HG03280 (cell line): Measurements from ENCODE around the gene FLVCR1.

Experiments
- ATAC-seq: cut with Tn5 transposase; IDR thresholded peaks from one replicate; pipeline ENCODE4 v1.9.1; 2021; ENCODE audit warnings: mild to moderate bottlenecking, moderate library complexity; ENCODE audit not compliant: unreplicated experiment

FLVCR1 gene

GRCh38 chr1:212915245-212916091 is 57.4 kb downstream of the FLVCR1 start:
- ATAC-seq, result no peak

DNA sequence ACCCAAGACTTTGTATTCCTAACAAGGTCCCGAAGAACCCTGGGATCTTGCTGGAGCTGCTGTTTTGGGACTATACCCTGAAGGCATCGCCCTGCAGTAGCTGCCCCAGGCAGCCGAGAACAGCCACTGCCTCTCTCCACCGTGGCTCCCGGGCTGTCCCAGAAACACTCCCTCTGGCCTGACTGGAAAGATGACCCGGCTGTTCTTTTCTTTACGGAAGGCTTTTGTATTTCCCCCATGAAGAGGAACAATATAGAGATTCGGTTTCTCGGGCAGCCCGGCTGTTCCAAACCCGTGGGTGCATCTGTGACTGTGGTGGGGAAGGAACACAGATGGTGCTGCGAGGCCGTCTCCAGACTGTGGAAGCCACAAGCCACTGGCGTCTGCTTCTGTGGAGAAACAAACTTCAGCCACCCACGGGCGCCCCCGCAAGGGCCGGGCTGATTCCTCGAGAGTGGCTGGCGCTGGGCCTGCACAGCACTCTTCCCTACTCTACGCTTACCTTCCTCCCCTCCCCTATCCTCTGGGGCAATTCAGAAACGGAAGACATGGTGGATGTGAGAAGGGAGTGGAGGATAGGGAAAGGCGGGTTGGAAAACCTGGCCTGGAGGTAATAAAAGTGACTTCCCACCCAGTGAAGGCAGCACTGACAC is 58.5 kb downstream of the FLVCR1 start:
- ATAC-seq, result no peak

- ATAC-seq, result no peak
These were observed 59.0 kb downstream of the FLVCR1 start for GRCh38 chr1:212917134-212917485.

GRCh38 chr1:212917858-212918257 is 59.8 kb downstream of the FLVCR1 start:
- no peak for ATAC-seq

GRCh38 chr1:212918824-212919223 is 60.7 kb downstream of the FLVCR1 start:
- ATAC-seq, result no peak

DNA sequence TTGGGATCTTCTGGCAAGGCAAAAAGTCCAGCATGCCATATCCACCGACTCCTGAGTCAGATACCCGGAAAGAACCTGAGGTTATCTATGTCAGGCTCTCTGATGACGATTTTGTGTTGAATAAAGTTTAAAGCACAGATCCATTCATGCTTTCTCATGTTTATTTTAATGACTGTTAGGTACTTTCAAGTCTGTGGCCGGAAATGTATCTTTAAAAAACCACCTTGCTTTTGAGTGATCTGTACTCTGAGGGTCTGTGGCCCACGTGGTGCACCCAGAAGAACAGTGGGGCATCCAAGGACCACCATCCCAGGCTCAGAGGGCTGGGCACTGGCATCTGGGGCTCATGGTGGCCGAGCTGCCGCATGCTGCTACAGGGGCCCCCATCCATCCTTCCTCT is 62.2 kb downstream of the FLVCR1 start:
- no peak for ATAC-seq

- no peak for ATAC-seq
These were observed 62.8 kb downstream of the FLVCR1 start for GRCh38 chr1:212920896-212921295.

- ATAC-seq, result no peak
These were observed 63.9 kb downstream of the FLVCR1 start for GRCh38 chr1:212922016-212922415.

DNA sequence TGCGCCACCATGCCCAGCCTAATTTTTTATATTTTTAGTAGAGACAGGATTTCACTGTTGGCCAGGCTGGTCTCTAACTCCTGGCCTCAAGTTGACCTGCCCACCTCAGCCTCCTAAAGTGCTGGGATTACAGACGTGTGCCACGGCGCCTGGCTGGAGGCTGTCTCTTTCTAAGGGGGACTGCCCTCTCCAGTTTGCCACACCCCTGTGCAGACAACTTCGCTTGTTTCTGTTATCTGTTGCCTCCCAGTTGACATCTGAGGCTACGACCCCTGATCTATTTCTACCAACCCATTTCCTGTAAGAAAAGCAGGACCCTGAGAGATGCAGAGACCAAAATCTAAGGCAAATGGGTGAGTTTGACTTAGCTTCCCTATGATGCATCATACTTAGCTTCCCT is 68.3 kb downstream of the FLVCR1 start:
- ATAC-seq, result no peak

DNA sequence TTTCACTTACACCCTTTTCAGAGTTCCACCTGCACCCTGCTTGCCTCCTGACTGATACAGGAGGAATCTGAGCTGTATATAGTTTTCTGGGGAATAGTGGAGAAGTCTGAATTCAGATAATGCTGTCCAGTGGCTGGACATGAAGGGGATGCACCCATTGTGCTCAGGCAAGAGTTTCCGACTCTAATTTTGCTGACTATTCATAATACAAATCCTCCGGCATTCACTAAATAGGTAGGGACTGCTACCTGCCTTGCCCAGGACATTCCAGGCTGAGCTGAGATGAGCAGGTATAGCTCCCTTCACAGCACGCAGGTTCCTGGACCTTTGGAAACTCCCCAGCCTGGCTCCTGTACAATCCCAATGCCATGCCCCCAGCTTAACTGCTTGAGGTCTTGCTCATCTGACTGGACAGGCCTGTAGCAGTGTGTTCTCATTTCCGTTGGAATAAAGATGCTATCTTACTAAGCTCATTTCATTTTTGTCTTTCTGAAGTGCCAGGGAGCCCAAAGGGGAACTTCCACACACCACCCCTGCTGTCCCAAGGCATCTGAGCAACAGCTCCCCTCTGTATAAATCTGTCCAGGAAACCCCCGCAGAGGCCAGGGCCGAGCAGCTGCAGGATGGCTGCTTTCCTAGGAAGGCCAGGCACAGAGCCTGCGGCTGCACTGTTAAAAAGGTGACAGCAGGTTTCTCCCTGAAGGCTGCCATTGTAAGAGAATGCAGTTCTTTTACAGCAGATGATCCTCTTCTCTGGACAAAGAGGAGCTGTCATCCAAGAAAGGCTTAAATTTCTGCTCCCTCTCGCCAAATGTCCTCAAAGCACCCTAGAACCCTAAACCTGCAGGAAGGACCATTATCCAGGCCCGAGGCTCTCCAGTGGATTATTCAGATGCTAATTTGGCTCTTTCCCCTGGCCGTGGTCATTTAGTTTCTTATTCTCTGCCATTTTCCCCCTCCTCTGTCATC is 70.5 kb downstream of the FLVCR1 start:
- no peak for ATAC-seq

DNA sequence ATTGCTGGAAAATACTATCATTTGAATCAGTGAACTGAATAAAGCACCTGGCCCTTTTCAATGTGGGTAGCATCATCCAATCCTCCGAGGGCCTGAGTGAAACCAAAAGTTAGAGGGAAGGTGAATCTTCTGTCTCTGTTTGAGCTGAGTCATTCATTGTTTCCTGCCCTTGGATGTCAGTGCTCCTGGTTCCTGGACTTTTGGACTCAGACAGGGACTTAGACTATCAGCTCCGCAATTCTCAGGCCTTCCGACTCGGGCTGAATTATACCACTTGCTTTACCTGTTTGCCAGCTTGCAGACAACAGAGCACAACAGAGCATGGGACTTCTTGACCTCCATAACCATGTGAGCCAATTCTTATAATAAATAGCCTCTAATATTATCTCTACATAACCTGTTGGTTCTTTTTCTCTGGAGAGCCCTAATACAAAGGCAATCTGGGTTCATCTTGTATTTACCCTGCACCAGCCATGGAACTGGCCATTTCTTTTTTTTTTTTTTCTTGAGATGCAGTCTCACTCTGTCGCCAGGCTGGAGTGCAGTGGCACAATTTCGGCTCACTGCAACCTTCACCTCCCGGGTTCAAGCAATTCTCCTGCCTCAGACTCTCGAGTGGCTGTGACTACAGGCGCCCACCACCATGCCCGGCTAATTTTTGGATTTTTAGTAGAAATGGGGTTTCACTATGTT is 73.1 kb downstream of the FLVCR1 start:
- ATAC-seq, result no peak

DNA sequence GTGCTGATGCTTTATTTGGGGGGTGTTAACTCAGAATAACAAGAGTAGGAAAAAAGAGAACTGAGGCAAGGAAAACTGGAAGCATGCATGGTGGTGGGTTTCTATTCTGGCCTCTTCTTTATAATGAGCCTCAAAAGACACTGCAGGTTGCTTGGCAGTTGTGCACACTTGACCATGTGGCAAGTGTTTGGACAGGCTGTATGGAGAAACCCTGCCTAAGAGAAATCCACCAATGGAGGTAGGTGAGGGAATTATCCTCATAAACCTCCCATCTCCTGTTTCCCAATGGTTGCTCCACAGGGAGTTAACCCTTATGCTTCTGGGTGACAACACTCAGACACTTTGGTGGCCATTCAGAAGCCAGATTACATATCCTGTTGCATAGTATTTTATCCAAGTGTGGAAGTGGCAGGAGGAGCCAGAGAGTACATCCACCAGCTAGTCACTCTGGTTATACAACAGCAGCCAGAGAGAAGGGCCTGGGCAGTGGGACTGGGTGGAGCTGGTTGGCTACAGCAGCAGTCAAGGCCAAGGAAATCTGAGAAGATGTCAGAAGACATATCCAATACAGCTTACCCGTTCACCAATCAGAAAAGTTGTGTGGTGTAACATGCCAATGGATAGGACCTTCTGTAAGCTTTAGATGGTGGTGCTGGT is 75.9 kb downstream of the FLVCR1 start:
- ATAC-seq, result no peak

DNA sequence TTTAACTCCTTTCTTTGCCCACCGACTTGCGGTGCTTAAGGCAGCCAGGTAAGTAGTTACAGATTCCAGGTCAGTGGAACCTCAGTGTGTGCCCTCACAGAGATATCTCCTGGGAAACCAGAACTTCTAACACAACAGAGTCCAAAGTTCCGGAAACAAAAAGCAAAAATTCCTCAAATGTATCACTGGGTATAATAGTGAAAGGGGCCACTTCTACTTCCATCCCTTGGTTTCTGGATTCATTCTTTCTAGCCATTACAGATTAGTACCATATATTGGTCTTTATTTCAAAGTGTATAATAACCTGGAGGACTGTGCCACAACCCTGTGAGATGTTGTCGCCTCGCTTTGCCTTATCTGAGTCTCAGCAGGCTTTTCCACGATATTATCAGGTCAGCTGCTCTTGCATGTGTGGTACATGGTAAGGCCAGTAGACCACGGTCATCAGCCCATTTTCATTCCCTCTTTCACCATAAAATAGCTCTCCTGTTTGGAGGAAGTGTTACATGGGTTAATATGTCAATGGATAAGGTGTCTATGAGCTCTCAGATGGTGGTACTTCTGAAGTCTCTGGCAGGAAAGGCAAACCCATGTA is 77.4 kb downstream of the FLVCR1 start:
- ATAC-seq, result no peak

- no peak for ATAC-seq
These were observed 79.0 kb downstream of the FLVCR1 start for GRCh38 chr1:212937034-212937433.

GRCh38 chr1:212938846-212939245 is 80.8 kb downstream of the FLVCR1 start:
- ATAC-seq, result no peak

- no peak for ATAC-seq
These were observed 83.4 kb downstream of the FLVCR1 start for GRCh38 chr1:212941452-212941851.

- ATAC-seq, result no peak
These were observed 84.8 kb downstream of the FLVCR1 start for GRCh38 chr1:212942679-212943392.

DNA sequence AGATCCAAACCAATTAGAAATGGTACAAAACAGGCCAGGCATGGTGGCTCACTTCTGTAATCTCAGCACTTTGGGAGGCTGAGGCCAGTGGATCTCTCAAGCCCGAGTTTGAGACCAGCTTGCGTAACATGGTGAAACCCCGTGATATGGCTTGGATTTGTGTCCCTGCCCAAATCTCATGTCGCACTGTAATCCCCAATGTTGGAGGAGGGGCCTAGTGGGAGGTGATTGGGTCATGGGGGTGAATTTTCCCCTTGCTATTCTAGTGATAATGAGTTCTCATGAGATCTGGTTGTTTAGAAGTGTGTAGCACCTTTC is 85.3 kb downstream of the FLVCR1 start:
- ATAC-seq, result no peak

DNA sequence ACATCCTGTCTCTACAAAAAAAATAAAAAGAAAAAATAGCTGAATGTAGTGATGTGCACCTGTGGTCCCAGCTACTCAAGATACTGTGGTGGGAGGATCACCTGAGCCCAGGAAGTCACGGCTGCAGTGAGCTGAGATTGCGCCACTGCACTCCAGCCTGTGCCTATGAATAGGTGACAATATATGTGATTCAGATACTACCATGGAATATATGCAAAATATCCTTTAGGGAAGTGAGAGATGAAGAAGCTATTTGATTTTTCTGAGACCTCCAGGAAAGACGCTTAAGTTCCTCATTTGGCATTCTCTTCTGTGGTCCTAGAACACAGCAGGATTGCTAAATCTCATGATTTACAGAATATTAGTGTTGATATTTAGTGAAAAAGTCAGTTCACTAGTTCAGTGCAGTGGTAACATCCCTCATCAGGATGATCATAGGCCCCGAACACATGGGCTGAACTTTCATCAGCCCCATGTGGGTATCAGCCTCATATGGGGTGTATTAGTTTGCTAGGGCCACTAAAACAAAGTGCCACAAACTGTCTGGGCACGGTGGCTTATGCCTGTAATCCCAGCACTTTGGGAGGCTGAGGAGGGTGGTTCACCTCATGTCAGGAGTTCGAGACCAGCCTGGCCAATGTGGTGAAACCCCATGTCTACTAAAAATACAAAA is 86.3 kb downstream of the FLVCR1 start:
- ATAC-seq, result no peak
